ENCODE measurements around the gene COPS9. TPM values are rescaled to one million over a fixed set of nuclear protein-coding genes. Genes with fewer than 3 reads are reported as not detected.

The COPS9 gene
- total RNA-seq, 2 experiments from 2014 or later: 46.7 to 48.5 TPM

- Mint-ChIP-seq H3K27ac (no peak overlapping the region), H3K9me3 (no peaks in the 10 kb centered on the region), H3K4me1 (ENCODE audit: low read depth) (no peaks in the 10 kb centered on the region), H3K36me3 (ENCODE audit: low read depth) (no peaks in the 10 kb centered on the region), H3K4me3 (no peak overlapping the region), H3K27me3 (peaks cover 12% of the 10 kb centered on the region)
- H3K4me1 ChIP-seq (ENCODE audit: insufficient read depth, low read length): no peaks in the 10 kb centered on the region
- POLR2A ChIA-PET: no interaction called here
- no peak for ATAC-seq (ENCODE audit: poor library complexity)
- no peak overlapping the region for H3K4me3 ChIP-seq (ENCODE audit: low read length)
- no peak for DNase-seq
- CTCF ChIA-PET: no interaction called here
- H3K27ac ChIP-seq (ENCODE audit: low read depth in 1 of 2, low read length in 2 of 2): no peak overlapping the region
- no peak for TF ChIP-seq CTCF (IDR thresholded peaks at IDR 0.05)
- H3K9me3 ChIP-seq (ENCODE audit: control insufficient read depth in 1 of 2, insufficient read depth in 1 of 2, low read length in 2 of 2): peaks cover 0 to 14% of the 10 kb centered on the region in 2 experiments
- intact Hi-C loops (cut with DNase I, micrococcal nuclease): no loop called here
- no peaks in the 10 kb centered on the region for H3K36me3 ChIP-seq (ENCODE audit: insufficient read depth, low read length)
- peaks cover 0 to 12% of the 10 kb centered on the region in 2 experiments for H3K27me3 ChIP-seq (ENCODE audit: control insufficient read depth in 1 of 2, insufficient read depth in 2 of 2, low read length in 2 of 2)
Measured at GRCh38 chr2:240168041-240168440, 31.9 kb upstream of the COPS9 start.

- Mint-ChIP-seq H3K27me3 (peaks cover 12% of the 10 kb centered on the region), H3K36me3 (ENCODE audit: low read depth) (no peaks in the 10 kb centered on the region), H3K27ac (no peak overlapping the region), H3K4me3 (no peak overlapping the region), H3K4me1 (ENCODE audit: low read depth) (no peaks in the 10 kb centered on the region), H3K9me3 (no peaks in the 10 kb centered on the region)
- no peak for DNase-seq
- Histone ChIP-seq H3K36me3 (ENCODE audit: insufficient read depth, low read length) (no peaks in the 10 kb centered on the region), H3K27me3 (ENCODE audit: control insufficient read depth in 1 of 2, insufficient read depth in 2 of 2, low read length in 2 of 2) (peaks cover 0 to 12% of the 10 kb centered on the region in 2 experiments), H3K27ac (ENCODE audit: low read depth in 1 of 2, low read length in 2 of 2) (no peak overlapping the region), H3K4me1 (ENCODE audit: insufficient read depth, low read length) (no peaks in the 10 kb centered on the region), H3K9me3 (ENCODE audit: control insufficient read depth in 1 of 2, insufficient read depth in 1 of 2, low read length in 2 of 2) (peaks cover 0 to 14% of the 10 kb centered on the region in 2 experiments), H3K4me3 (ENCODE audit: low read length) (no peak overlapping the region)
- intact Hi-C loops (cut with DNase I, micrococcal nuclease): no loop called here
- ChIA-PET POLR2A (no interaction called here), CTCF (no interaction called here)
- no peak for ATAC-seq (ENCODE audit: poor library complexity)
- TF ChIP-seq CTCF (IDR thresholded peaks at IDR 0.05): no peak
Measured at GRCh38 chr2:240167588-240167880, 31.4 kb upstream of the COPS9 start.

GRCh38 chr2:240166761-240167587 lies 30.9 kb upstream of the COPS9 start:
- TF ChIP-seq CTCF (IDR thresholded peaks at IDR 0.05): no peak
- Histone ChIP-seq H3K4me3 (ENCODE audit: low read length) (no peak overlapping the region), H3K9me3 (ENCODE audit: control insufficient read depth in 1 of 2, insufficient read depth in 1 of 2, low read length in 2 of 2) (peaks cover 0 to 14% of the 10 kb centered on the region in 2 experiments), H3K27me3 (ENCODE audit: control insufficient read depth in 1 of 2, insufficient read depth in 2 of 2, low read length in 2 of 2) (peaks cover 0 to 12% of the 10 kb centered on the region in 2 experiments), H3K4me1 (ENCODE audit: insufficient read depth, low read length) (no peaks in the 10 kb centered on the region), H3K36me3 (ENCODE audit: insufficient read depth, low read length) (no peaks in the 10 kb centered on the region), H3K27ac (ENCODE audit: low read depth in 1 of 2, low read length in 2 of 2) (no peak overlapping the region)
- ATAC-seq (ENCODE audit: poor library complexity) (no peak), DNase-seq (no peak)
- Mint-ChIP-seq H3K4me3 (no peak overlapping the region), H3K27me3 (peaks cover 16% of the 10 kb centered on the region), H3K4me1 (ENCODE audit: low read depth) (no peaks in the 10 kb centered on the region), H3K36me3 (ENCODE audit: low read depth) (no peaks in the 10 kb centered on the region), H3K27ac (no peak overlapping the region), H3K9me3 (no peaks in the 10 kb centered on the region)
- CTCF ChIA-PET: no interaction called here
- POLR2A ChIA-PET: no interaction called here
- intact Hi-C loops (cut with DNase I, micrococcal nuclease): no loop called here

All from CD4-positive, alpha-beta T cell (primary cell).